ENCODE results near the gene COL4A1.

- TF ChIP-seq, protein P1, sequence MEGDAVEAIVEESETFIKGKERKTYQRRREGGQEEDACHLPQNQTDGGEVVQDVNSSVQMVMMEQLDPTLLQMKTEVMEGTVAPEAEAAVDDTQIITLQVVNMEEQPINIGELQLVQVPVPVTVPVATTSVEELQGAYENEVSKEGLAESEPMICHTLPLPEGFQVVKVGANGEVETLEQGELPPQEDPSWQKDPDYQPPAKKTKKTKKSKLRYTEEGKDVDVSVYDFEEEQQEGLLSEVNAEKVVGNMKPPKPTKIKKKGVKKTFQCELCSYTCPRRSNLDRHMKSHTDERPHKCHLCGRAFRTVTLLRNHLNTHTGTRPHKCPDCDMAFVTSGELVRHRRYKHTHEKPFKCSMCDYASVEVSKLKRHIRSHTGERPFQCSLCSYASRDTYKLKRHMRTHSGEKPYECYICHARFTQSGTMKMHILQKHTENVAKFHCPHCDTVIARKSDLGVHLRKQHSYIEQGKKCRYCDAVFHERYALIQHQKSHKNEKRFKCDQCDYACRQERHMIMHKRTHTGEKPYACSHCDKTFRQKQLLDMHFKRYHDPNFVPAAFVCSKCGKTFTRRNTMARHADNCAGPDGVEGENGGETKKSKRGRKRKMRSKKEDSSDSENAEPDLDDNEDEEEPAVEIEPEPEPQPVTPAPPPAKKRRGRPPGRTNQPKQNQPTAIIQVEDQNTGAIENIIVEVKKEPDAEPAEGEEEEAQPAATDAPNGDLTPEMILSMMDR (IDR thresholded peaks at IDR 0.05; ENCODE audit: insufficient read depth, low read length) = no peak
- TF ChIP-seq POLR2AphosphoS5 (IDR thresholded peaks at IDR 0.05; ENCODE audit: low read depth) (no peak), GABPA (IDR thresholded peaks at IDR 0.05; ENCODE audit: low read depth) (no peak), REST (IDR thresholded peaks at IDR 0.05; ENCODE audit: insufficient replicate concordance, low read depth) (no peak)
Observed at GRCh38 chr13:110176431-110176830, 130.5 kb downstream of the COL4A1 start.
